ENCODE data around the gene CARHSP1.

DNA sequence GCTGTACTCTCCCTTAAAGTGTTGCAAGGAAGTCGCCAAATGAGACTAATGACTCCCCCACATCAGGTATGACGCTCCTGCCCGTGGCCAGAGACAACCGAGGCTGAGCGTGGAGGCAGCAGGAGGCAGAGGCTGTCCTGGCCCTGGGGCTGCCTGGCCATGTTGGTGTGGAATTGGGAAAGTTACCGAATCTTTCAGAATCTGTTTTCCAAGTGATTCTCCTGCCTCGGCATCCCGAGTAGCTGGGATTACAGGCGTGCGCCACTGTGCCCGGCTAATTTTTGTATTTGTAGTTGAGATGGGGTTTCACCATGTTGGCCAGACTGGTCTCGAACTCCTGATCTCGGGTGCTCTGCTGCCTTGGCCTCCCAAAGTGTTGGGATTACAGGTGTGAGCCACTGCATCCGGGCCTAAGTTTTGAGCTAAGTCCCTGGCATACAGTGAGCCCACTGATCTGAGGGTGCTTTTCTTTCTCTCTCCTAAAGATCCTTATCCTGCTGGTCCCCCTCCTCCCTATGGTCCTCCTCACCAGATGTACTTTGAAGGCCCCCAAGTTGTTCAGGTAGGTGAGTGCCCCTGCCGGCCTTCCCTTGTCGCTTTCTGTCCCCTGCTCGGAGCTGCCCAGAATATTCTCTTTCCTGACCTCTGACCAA is 14.0 kb upstream of the CARHSP1 start:
- TF ChIP-seq, protein P1, sequence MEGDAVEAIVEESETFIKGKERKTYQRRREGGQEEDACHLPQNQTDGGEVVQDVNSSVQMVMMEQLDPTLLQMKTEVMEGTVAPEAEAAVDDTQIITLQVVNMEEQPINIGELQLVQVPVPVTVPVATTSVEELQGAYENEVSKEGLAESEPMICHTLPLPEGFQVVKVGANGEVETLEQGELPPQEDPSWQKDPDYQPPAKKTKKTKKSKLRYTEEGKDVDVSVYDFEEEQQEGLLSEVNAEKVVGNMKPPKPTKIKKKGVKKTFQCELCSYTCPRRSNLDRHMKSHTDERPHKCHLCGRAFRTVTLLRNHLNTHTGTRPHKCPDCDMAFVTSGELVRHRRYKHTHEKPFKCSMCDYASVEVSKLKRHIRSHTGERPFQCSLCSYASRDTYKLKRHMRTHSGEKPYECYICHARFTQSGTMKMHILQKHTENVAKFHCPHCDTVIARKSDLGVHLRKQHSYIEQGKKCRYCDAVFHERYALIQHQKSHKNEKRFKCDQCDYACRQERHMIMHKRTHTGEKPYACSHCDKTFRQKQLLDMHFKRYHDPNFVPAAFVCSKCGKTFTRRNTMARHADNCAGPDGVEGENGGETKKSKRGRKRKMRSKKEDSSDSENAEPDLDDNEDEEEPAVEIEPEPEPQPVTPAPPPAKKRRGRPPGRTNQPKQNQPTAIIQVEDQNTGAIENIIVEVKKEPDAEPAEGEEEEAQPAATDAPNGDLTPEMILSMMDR (IDR thresholded peaks at IDR 0.05), result no peak
- TF ChIP-seq POLR2A (IDR thresholded peaks at IDR 0.05), result no peak
- TF ChIP-seq POLR2AphosphoS5 (IDR thresholded peaks at IDR 0.05), result no peak
- no peak for TF ChIP-seq EP300 (IDR thresholded peaks at IDR 0.05)
